ENCODE data around the gene C1QB.
"Not testable (repeated sequence)": the region's sequence is repeated elsewhere in the genome, so short reads cannot be mapped to it uniquely, and the experiment has no call there.

C1QB gene

DNA sequence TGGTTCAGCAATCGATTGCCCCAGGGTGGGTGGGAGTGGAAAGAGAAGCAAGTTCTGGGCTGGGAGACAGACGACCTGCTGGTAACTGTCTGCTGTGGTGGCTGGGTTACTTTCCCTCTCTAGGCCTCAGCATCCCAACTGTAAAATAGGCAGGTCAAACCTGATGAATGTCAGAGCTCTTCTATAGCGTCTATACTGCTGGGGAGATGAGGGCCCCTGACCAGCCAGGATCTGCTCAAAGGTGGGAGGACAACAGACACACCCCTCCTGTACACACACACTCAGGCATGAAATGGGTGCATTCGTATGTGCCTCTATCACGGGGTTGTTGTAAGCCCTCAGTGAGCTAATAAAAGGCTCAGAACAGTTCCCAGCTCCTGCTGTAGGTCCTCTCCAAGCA, 44.9 kb downstream of the C1QB start:
- H3K4me3 ChIP-seq (ENCODE audit: low read depth, low read length) = no peak overlapping the region
- in situ Hi-C loops (cut with HindIII; ENCODE audit: low sequenced_read_pairs) = no loop called here
- TF ChIP-seq, protein P1, sequence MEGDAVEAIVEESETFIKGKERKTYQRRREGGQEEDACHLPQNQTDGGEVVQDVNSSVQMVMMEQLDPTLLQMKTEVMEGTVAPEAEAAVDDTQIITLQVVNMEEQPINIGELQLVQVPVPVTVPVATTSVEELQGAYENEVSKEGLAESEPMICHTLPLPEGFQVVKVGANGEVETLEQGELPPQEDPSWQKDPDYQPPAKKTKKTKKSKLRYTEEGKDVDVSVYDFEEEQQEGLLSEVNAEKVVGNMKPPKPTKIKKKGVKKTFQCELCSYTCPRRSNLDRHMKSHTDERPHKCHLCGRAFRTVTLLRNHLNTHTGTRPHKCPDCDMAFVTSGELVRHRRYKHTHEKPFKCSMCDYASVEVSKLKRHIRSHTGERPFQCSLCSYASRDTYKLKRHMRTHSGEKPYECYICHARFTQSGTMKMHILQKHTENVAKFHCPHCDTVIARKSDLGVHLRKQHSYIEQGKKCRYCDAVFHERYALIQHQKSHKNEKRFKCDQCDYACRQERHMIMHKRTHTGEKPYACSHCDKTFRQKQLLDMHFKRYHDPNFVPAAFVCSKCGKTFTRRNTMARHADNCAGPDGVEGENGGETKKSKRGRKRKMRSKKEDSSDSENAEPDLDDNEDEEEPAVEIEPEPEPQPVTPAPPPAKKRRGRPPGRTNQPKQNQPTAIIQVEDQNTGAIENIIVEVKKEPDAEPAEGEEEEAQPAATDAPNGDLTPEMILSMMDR (IDR thresholded peaks at IDR 0.05; ENCODE audit: low read depth, low read length) = no peak
- no peak for DNase-seq (ENCODE audit: low read depth, low spot score)

DNA sequence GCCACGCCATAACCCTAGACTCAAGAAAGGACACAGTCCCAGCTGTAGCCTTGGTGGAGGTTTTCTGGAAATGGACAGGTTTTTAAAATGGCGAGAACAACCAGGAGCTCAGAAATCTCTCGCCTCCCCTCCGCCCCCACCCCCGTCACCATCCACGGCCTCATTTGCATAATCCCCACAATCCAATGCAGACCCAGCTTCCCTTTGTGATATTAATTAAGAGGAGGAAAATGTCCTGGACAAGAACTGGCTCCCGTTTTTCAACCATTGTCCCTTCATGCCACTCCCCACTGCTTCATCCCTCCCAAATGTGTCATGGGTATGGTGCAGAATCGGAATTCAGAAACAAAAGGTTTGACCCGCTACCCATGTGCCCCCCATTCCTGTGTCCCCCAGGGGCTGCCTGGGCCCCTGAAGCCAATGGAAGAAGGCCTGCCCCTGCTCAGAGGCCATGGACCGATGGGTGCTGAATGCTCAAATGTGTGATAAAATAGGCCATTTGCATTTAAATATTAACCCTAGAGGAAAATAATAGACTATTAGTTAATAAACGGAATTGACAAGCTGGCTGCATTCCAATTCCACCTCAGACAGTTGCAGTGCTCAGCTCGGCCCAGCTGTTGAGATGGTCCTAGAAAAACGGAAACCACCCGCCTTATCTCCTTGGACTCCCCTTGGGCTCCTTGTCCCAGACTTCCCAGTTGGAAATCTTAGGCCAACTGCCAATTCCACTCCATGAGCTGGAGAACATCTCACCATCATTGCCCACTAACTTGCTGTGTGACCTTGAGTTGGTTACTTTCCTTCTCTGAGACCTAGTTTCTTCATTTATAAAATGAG, 46.9 kb downstream of the C1QB start:
- TF ChIP-seq, protein P1 (IDR thresholded peaks at IDR 0.05; ENCODE audit: low read depth, low read length) = no peak
- no peak for DNase-seq (ENCODE audit: low read depth, low spot score)
- in situ Hi-C loops (cut with HindIII; ENCODE audit: low sequenced_read_pairs) = loop anchor here (25.0 kb wide), 1 partner anchor 187 kb away; no protein-coding TSS in a partner anchor
- H3K4me3 ChIP-seq (ENCODE audit: low read depth, low read length) = no peak overlapping the region

DNA sequence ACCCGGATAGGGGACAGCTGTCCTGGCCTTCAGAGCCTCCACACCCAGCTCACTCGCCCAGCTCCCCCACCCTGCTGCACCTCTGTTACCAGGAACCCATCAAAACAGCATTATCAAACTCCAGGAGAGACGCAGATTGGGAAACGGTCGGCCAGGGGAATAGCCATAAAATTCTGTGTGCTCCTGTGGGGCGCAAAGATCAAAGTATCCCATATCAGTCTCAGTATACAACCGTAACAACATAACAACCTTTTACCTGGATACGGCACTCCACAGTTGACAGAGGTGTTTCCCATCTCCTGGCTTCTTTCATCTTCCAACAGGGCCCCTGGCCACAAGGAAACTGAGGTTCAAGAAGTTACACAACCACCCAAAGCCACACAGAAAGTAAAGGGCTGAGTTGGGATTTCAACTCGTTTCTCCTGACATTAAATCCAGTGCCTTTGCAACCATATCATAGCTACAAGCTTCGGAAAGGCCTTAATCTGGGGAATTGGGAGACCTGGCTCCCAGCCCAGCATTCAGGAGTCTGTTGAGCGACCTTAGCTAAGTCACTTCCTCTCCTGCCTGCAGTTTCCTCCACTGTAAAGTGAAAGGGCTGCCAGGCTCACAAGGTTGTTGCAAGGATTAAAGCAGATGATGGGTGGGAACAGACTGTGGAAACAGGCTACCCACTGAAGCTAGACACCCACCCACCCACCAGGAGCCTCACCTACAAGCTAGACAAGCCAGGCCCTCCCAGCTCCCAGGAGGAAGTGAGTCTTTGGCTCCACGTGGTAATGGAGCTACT, 49.5 kb downstream of the C1QB start:
- TF ChIP-seq, protein P1 (IDR thresholded peaks at IDR 0.05; ENCODE audit: low read depth, low read length) = no peak
- DNase-seq (ENCODE audit: low read depth, low spot score) = no peak
- in situ Hi-C loops (cut with HindIII; ENCODE audit: low sequenced_read_pairs) = loop anchor here (25.0 kb wide), 1 partner anchor 185 kb away; no protein-coding TSS in a partner anchor

DNA sequence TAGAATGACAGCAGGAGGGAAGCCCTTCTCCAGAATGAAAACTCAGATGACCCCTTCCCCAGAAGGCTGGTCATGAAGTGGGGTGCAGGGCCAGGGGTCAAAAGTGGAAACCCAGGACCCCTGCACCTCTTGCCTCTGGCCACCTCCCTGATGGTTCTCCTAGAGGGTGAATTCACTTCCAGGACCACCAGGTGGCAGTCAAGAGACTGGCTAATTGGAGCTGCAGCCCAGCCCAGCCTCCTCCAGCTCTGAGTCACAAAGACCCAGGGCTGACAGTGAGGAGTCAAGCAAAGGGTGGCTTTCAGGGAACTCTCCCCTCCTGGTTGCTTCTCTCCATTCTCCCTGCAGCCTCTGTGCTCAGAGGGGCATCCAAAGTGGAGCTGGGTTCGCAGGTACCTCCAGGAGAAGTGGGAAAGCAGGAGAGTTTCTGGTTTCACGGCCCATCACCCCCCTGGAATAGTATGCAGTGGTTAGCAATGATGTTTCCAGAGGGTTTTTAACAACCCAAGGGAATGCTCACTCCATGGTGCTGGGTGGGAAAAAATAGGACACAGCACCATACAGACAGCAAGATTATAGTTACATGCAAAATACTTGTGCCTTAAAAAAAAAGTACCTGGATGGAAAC, 51.5 kb downstream of the C1QB start:
- peak; percentile 79 for DNase-seq (ENCODE audit: low read depth, low spot score)
- in situ Hi-C loops (cut with HindIII; ENCODE audit: low sequenced_read_pairs) = loop anchor here (25.0 kb wide), 1 partner anchor 183 kb away; no protein-coding TSS in a partner anchor
- H3K4me3 ChIP-seq (ENCODE audit: low read depth, low read length) = no peak overlapping the region
- TF ChIP-seq, protein P1 (IDR thresholded peaks at IDR 0.05; ENCODE audit: low read depth, low read length) = peak; percentile 89

More for the DNA sequence above, 49.5 kb downstream of the C1QB start:
- H3K4me3 ChIP-seq (ENCODE audit: low read depth, low read length) = no peak overlapping the region

DNA sequence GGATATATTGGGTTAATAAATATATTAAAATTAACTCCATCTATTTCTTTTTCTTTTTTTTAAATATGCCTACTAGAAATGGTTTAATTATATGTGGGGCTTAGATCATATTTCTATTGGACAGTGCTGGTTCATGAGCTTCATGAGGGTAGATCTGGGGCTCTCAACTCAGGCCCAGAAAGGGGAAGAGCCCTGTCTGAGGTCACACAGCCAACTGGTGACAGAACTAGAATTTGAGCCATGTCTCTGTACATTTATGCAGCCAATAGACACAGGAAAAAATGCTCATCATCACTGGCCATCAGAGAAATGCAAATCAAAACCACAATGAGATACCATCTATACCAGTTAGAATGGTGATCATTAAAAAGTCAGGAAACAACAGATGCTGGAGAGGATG, 52.5 kb downstream of the C1QB start:
- in situ Hi-C loops (cut with HindIII; ENCODE audit: low sequenced_read_pairs) = loop anchor here (25.0 kb wide), 1 partner anchor 182 kb away; no protein-coding TSS in a partner anchor
- H3K4me3 ChIP-seq (ENCODE audit: low read depth, low read length) = no peak overlapping the region
- TF ChIP-seq, protein P1 (IDR thresholded peaks at IDR 0.05; ENCODE audit: low read depth, low read length) = no peak
- no peak for DNase-seq (ENCODE audit: low read depth, low spot score)

DNA sequence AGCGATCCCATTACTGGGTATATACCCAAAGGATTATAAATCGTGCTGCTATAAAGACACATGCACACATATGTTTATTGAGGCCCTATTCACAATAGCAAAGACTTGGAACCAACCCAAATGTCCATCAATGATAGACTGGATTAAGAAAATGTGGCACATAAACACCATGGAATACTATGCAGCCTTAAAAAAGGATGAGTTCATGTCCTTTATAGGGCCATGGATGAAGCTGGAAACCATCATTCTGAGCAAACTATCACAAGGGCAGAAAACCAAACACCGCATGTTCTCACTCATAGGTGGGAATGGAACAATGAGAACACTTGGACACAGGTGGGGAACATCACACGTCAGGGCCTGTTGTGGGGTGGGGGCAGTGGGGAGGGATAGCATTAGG, 53.1 kb downstream of the C1QB start:
- not testable (repeated sequence) for H3K4me3 ChIP-seq (ENCODE audit: low read depth, low read length); DNase-seq (ENCODE audit: low read depth, low spot score)
- in situ Hi-C loops (cut with HindIII; ENCODE audit: low sequenced_read_pairs) = loop anchor here (25.0 kb wide), 1 partner anchor 181 kb away; no protein-coding TSS in a partner anchor

All from astrocyte of the spinal cord (primary cell).